GM21786 (cell line): ENCODE measurements around the gene MFSD2B.

Source experiments
- ATAC-seq: cut with Tn5 transposase; IDR thresholded peaks from one replicate; pipeline ENCODE4 v1.9.1; 2021; ENCODE audit not compliant: unreplicated experiment

MFSD2B gene

GRCh38 chr2:24050041-24050979 lies 40.4 kb downstream of the MFSD2B start:
- no peak for ATAC-seq

- no peak for ATAC-seq
Measured at GRCh38 chr2:24051833-24052232, 41.9 kb downstream of the MFSD2B start.

GRCh38 chr2:24052951-24053350 lies 43.1 kb downstream of the MFSD2B start:
- no peak for ATAC-seq

- ATAC-seq = no peak
Measured at GRCh38 chr2:24054366-24055010, 44.6 kb downstream of the MFSD2B start.

- ATAC-seq = no peak
Measured at GRCh38 chr2:24055750-24056149, 45.9 kb downstream of the MFSD2B start.

- ATAC-seq = no peak
Measured at GRCh38 chr2:24058564-24059271, 48.8 kb downstream of the MFSD2B start.

DNA sequence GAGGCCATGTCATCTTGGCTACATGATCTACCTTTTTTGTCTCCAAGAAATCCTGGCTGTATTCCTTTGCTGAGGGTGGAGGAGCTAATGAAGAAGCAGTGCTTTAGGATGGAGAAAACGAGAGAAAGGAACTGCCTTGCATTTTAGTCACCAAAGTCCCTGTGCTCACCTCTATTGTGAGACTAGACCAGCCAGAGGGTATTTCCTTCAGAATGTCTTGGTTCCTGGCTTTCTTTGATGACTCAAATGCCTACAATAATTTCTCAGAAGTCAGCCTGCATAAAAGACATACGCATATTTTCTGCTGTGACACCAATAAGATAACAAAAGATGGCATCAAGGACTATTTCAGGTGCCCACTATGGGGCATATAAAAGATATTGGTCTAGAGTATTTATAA lies 55.5 kb downstream of the MFSD2B start:
- ATAC-seq = no peak

DNA sequence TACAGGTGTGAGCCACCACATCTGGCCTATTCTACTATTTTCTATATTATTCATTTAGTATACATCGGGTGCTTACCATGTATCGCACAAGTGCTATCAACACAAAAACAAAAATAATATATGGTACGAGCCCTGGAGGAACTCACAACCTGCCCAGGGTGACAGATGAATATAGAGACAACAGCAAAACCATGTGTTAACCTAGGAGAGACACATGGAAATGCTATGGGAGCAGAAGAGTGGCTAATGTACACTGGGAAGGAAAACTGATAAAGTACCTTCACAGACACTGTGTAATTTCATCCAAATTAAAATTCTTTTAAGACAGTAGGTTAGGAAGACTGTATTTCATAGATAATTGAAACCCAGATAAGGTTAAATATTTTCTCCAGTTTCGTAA lies 62.4 kb downstream of the MFSD2B start:
- no peak for ATAC-seq

GRCh38 chr2:24073816-24074215 lies 63.9 kb downstream of the MFSD2B start:
- ATAC-seq = no peak

DNA sequence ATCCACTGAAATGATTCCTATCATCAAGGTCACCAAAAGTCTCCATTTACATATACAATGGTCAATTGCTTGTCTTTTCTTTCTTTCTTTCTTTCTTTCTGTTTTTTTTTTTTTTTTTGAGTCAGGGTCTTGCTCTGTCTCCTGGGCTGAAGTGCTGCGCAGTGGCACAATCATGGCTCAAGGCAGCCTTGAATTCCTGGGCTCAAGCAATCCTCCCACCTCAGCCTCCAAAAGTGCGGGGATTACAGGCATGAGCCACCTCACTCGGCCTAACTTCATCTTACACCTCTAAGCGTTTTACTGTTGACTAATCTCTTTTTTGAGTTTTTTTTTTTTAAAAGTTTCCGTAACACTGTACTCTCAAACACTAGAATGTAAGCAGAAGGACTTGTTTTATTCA lies 65.4 kb downstream of the MFSD2B start:
- no peak for ATAC-seq
